ENCODE results near the gene SCTR. TPM values are rescaled to one million over a fixed set of nuclear protein-coding genes. Genes with fewer than 3 reads are reported as not detected.

The SCTR gene
- total RNA-seq, 1 experiment from 2014 or later, result not detected

GRCh38 chr2:119511989-119512388 lies 12.3 kb downstream of the SCTR start:
- ChIA-PET CTCF (interaction anchor here (0.7 kb wide), 1 partner anchor 25 kb away, joined by 3 read pairs; no protein-coding TSS in a partner anchor), POLR2A (no interaction called here)
- H3K27me3 Mint-ChIP-seq (ENCODE audit: low read depth), result peaks cover 5% of the 10 kb centered on the region; the same call in 1 of the 2 replicates
- no peak overlapping the region for H3K4me3 Mint-ChIP-seq
- H3K27ac Mint-ChIP-seq, result no peak overlapping the region
- no peaks in the 10 kb centered on the region for H3K36me3 Mint-ChIP-seq
- TF ChIP-seq AR (CRISPR knock-in tag; IDR thresholded peaks at IDR 0.05) (no peak), ZSCAN18 (CRISPR knock-in tag; IDR thresholded peaks at IDR 0.05) (no peak), TEAD1 (CRISPR knock-in tag; IDR thresholded peaks at IDR 0.05) (no peak), RELA (CRISPR knock-in tag; IDR thresholded peaks at IDR 0.05; ENCODE audit: borderline replicate concordance) (no peak), PRRX2 (CRISPR knock-in tag; IDR thresholded peaks at IDR 0.05) (no peak), ZNF423 (CRISPR knock-in tag; IDR thresholded peaks at IDR 0.05) (no peak), SMAD4 (CRISPR knock-in tag; IDR thresholded peaks at IDR 0.05) (no peak), MAX (CRISPR knock-in tag; IDR thresholded peaks at IDR 0.05) (no peak), CDX4 (CRISPR knock-in tag; IDR thresholded peaks at IDR 0.05; ENCODE audit: borderline replicate concordance) (no peak), USF1 (CRISPR knock-in tag; IDR thresholded peaks at IDR 0.05) (no peak)
- ATAC-seq (no peak), DNase-seq (ENCODE audit: low spot score) (no peak)
- H3K4me1 Mint-ChIP-seq, result no peaks in the 10 kb centered on the region
- no peaks in the 10 kb centered on the region for H3K9me3 Mint-ChIP-seq

- ChIA-PET POLR2A (no interaction called here), CTCF (interaction anchor here (0.6 to 1.4 kb wide), 3 partner anchors 9 to 21 kb away, joined by 3 to 6 read pairs (median 4); partner anchors contain the start of gene SCTR)
- TF ChIP-seq TP53 (CRISPR knock-in tag; IDR thresholded peaks at IDR 0.05), result no peak
- TF ChIP-seq E2F5 (CRISPR knock-in tag; IDR thresholded peaks at IDR 0.05), result no peak
- TF ChIP-seq SOX15 (CRISPR knock-in tag; IDR thresholded peaks at IDR 0.05), result no peak
- TF ChIP-seq NFYB (CRISPR knock-in tag; conservative IDR thresholded peaks at IDR 0.05; ENCODE audit: low read depth), result no peak
- no peak for TF ChIP-seq TEAD4 (CRISPR knock-in tag; IDR thresholded peaks at IDR 0.05)
- no peak for TF ChIP-seq EMX1 (CRISPR knock-in tag; IDR thresholded peaks at IDR 0.05)
- no peak for TF ChIP-seq SP1 (CRISPR knock-in tag; conservative IDR thresholded peaks at IDR 0.05)
- no peak for TF ChIP-seq KAT7 (CRISPR knock-in tag; IDR thresholded peaks at IDR 0.05; ENCODE audit: borderline replicate concordance)
- no peak for TF ChIP-seq ZNF317 (CRISPR knock-in tag; IDR thresholded peaks at IDR 0.05; ENCODE audit: borderline replicate concordance, low read depth)
- TF ChIP-seq GABPB1 (CRISPR knock-in tag; IDR thresholded peaks at IDR 0.05), result no peak
- TF ChIP-seq NR3C1 (CRISPR knock-in tag; conservative IDR thresholded peaks at IDR 0.05; ENCODE audit: low read depth), result no peak
- no peak for TF ChIP-seq AFF4 (CRISPR knock-in tag; IDR thresholded peaks at IDR 0.05; ENCODE audit: borderline replicate concordance)
- no peak for TF ChIP-seq ATF6 (CRISPR knock-in tag; IDR thresholded peaks at IDR 0.05)
Observed at GRCh38 chr2:119508756-119509155, 15.5 kb downstream of the SCTR start.

More at GRCh38 chr2:119508756-119509155, 15.5 kb downstream of the SCTR start:
- DNase-seq (ENCODE audit: low spot score) (no peak), ATAC-seq (no peak)
- Mint-ChIP-seq H3K36me3 (no peaks in the 10 kb centered on the region), H3K9me3 (peaks cover 4% of the 10 kb centered on the region; the same call in 1 of the 2 replicates), H3K4me3 (no peak overlapping the region), H3K27me3 (ENCODE audit: low read depth) (peaks cover 5% of the 10 kb centered on the region; the same call in 1 of the 2 replicates), H3K4me1 (no peaks in the 10 kb centered on the region), H3K27ac (no peak overlapping the region)
